ENCODE data around the gene P3H3.

The P3H3 gene, protein sequence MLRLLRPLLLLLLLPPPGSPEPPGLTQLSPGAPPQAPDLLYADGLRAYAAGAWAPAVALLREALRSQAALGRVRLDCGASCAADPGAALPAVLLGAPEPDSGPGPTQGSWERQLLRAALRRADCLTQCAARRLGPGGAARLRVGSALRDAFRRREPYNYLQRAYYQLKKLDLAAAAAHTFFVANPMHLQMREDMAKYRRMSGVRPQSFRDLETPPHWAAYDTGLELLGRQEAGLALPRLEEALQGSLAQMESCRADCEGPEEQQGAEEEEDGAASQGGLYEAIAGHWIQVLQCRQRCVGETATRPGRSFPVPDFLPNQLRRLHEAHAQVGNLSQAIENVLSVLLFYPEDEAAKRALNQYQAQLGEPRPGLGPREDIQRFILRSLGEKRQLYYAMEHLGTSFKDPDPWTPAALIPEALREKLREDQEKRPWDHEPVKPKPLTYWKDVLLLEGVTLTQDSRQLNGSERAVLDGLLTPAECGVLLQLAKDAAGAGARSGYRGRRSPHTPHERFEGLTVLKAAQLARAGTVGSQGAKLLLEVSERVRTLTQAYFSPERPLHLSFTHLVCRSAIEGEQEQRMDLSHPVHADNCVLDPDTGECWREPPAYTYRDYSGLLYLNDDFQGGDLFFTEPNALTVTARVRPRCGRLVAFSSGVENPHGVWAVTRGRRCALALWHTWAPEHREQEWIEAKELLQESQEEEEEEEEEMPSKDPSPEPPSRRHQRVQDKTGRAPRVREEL

GRCh38 chr12:6827982-6828780 is at the start of gene P3H3:
TSS of gene P3H3 (plus strand) at chr12:6828407. CDS start at chr12:6828441, 34 bp downstream.
- peak; percentile 9 to 87 (median 79) for DNase-seq

DNA sequence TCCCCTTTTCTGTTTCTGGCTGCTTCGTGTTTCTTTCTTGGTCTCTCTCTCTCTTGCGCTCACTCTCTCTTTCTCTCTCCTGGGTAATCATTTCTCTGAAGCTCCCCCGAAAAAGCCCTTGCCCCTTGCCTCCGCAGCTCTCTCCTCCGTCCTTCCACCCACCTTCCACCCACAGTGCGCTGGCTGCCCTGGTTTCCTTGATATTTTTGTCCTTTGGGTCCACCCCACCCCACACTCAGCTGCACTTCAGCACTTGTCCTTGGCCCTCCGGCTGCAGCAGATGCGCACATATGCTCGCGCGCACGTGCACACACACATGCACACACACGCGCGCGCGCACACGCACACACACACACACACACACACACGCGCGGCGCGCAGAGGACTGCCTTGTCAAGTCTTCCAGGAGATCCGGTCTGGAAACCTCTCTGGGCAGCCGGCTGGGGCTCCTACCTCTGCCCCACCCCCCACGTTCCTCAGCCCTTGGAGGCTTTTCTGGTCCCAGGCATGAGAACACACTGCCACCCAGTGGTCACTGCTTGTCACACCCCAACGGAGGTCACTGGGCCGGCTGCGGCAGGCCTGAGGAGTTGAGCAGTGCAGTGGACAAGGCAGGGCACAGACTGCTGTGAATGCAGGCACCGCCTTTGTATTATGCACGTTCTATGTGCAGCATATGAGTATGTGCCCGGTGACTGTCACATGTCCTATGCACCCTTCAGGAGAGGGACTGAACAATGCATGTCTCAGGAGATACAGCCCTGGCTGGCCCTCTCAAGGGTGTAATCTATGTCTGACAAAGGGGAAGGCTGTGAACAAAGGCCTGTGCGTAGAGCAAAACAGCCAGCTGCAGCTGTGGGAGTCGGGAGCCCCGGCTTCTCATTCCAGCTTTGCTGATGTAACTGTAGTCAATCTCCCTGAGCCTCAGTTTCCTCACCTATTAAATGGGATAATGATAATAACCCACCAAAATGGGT is 49.3 kb upstream of the P3H3 start:
- DNase-seq = peak; percentile 93 to 98 (median 95)

DNA sequence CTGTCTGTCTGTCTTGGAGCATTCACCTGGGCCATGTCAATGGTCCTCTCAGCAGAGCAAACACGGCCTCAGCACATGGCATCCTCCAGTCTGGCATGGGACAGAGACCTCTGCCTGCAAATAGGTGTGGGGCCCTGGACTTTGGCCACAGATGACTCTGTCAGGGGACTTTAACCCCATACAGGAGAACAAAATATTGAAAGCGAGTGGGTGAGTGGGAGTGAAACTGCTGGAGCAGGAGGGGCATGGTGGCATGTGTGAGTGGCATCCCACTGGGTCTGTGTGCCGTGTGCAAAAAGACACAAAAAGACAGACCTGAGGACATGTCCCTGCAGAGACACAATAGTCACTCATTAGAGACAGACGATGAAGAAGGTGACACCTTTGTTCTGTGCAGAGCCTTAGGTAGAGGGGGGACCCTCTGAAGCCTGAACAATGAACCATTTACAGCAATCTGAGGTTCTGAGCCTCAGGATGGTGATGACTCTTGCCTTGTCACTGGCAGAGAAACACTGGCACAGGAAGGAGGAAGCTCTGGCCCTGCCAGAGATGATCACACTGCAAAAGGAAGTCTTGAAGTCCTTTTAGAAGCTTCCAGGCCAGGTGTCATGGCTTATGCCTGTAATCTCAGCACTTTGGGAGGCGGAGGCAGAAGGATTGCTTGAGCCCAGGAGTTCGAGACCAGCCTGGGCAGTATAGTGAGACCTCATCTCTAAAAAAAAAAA is 48.3 kb upstream of the P3H3 start:
- DNase-seq = no peak

GRCh38 chr12:6780573-6780972 is 47.6 kb upstream of the P3H3 start:
- no peak for DNase-seq

DNA sequence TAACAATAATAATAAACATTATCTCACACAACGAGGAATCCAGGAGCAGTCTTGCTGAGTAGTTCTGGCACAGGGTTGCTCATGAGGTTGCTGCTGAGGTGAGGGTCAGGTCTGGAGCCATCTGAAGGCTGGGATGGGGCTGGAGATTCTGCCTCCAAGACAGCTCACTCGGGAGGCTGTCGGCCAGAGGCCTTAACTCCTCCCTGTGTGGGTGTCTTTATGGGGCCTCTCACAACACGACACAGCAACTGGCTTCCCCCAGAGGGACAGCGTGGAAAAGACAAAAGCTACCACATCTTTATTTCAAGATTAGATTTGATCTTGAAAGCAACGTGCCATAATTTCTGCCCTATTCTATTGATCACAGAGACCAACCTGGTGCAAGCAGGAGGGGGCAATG is 46.1 kb upstream of the P3H3 start:
- DNase-seq = no peak

DNA sequence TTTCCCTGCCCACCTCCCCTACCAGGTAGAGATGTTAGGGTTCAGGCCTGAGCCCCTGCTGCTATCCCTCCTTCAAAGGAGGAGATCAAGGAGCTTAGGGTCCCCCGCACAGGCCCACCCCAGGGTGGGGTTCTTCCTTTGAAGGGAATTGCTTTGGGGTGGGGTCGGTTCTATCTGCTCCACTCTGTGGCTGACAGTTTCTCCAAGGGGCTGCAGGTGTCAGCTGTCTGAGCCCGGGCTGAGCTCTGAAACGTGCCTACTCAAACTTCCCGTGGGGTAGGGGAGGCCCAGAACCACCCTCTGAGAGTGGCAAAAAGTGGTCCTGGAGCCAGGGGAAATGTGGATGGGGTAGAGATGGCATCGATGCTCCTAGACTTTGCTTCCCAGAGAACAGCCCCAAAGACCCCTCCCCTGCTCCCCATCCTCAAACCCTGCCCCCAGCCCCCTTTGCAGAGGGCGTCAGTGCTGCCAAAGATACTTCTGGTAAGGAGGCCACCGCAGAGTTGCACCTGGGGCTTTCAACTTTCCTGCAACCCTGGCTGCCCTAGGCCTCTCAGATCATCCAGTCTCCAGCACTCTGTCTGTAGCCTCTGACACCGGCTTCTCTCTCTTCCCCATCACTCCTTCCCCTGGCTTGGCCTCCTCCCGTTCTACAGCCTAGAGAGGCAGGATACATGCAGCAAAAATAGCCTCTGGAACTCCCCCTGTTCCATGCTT is 45.2 kb upstream of the P3H3 start:
- DNase-seq = no peak

DNA sequence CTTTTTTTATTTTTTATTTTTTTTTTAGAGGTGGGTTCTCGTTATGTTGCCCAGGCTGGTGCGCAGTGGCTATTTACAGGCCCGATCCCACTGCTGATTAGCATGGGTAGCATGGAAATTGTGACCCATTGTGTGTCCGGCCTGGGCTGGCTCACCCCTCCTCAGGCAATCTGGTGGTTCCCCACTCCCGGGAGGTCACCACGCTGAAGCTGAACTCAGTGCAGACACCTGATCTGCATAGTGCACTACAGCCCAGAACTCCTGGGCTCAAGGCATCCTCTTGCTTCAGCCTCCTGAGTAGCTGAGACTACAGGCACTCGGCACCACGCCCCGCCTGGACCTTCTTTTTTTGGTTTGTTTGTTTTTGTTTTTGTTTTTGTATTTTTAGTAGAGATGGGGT is 44.4 kb upstream of the P3H3 start:
- DNase-seq = no peak

DNA sequence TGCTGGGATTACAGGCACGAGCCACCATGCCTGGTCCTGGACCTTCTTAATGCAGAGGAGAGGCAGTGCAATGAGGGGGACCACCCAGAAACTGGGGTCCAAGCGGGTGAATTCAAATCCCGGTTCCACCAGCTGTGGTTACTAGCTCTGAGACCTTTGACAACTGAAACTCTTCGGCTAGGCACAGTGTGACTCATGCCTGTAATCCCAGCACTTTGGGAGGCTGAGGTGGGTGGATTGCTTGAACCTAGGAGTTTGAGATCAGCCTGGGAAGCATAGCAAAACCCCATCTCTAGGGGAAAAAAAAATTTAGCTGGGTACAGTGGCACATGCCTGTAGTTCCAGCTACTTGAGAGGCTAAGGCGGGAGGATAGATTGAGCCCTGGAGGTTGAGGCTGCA is 43.9 kb upstream of the P3H3 start:
- no peak for DNase-seq

DNA sequence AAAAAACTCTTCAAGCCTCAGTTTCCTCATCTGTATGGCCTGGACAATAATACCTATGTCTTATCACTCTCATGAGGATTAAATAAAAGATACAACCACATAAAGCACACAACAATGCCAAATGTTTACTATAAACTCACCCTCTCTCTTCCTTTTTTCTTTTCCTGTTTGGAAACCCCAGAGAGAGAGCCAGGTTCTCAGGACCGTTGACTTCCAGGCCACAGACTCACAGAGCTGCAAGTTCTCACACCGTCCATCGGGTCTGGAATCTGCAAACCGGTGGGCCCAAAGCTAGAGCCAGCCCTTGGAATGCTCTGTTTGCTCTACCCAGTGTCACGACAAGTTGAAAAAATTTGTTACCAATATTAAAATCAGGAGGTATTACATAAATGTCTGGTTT is 43.4 kb upstream of the P3H3 start:
- no peak for DNase-seq

GRCh38 chr12:6786416-6787094 is 41.7 kb upstream of the P3H3 start:
- no peak for DNase-seq

DNA sequence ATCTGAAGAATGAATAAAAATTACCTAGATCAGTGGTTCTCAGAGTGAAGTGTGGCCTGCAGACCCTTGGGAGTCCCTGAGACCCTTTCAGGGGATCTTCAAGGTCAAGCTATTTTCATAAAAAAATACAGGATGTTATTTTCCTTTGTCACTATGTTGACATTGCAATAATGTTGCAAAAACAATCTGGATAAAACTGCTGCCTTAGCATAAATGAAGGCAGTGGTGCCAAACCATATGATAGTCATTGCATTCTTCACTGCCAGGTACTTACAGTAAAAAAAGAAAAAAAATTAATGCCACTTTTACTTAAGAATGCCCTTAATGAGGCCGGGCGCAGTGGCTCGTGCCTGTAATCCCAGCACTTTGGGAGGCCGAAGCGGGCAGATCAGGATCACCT is 40.9 kb upstream of the P3H3 start:
- DNase-seq = no peak

DNA sequence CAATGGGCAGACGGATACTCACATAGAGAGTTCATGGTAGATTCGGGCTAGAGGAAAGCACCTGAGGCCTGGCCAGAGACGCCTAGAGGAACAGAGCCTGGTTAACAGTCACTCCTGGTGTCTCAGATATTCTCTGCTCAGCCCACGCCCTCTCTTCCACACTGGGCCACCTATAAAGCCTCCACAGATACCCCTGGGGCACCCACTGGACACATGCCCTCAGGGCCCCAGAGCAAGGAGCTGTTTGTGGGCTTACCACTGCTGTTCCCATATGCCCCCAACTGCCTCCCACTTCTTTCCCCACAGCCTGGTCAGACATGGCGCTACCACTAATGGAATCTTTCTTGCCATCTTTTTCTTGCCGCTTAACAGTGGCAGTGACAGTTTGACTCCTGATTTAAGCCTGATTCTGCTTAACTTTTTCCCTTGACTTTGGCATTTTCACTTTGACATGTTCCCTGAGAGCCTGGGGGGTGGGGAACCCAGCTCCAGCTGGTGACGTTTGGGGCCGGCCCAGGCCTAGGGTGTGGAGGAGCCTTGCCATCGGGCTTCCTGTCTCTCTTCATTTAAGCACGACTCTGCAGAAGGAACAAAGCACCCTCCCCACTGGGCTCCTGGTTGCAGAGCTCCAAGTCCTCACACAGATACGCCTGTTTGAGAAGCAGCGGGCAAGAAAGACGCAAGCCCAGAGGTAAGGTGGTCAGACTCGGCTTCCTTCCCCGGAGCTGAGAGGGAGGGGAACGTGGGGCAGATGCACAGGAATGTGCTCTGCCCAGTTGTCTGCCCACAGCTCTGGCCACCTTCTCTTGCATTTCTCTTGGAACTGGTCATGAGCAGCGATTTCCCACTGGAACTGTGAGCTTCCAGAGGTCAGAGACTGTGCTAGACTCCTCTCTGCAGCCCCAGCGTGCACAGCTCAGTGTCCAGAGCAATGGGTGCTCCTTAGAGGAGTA is 39.0 kb upstream of the P3H3 start, which contains the start of gene CD4:
Gene CD4, plus strand, starts transcription at position 557 of the 953 bp plus-strand sequence. CDS start 10,611 bp downstream, outside the sequence.
- no peak for DNase-seq

DNA sequence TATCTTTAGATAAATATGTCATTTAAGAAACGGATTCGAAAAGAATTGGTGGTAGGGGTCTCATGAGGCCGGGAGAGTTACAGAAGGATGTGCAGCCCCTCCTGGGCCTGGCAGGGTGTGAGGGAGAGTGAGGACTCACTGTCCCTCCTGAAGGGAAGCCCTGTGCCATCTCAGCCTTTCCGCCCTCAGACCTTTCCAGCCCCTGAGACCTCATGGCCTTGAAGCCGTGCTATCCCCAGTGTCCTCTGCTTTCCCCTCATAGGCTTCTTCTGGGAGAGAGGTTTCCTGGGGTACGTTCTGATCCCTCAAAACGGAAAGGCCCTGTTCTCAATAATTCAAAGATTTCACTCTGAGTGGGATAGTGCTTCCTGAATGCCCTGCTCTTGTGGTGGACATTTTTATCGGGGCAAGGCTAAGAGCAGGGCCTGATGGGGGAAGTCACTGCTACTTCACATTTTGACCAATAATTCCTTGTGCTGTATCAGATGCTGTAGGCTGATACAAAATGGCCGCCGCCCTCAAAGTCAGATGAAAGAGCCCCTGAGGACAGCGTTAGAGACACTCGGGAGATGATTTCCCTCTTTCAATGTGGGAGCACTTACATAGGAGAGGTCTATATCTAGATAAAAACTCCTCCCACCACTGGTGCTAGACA is 37.6 kb upstream of the P3H3 start:
- no peak for DNase-seq

DNA sequence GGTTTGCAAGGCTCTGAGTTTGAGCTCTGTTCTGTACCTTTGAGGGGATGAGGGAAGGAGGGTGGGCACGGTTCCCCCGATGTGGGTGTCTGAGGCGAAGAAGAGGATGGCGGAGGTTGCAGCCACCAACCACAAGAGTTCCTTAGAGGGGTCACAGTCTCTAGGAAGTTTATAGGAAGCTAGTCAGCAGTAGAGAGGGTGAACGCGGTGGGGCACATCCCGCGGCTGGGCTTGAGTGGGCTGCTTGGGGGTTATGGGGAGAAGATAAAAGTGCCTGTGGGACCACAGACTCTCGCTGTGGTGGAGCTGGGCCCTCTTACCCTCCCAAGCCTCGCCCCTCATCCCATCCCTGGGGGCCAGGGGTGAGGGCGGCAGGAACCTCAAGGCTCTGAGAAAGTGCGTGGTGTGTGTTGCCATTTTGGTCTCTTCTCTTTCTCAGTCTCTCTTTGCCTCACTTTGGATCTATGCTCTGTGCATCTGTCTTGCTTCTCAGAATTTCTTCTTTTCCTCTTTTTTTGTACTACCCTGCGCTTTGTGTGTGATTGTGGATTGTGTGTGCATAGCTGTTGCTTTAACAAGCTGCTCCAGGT is 36.2 kb upstream of the P3H3 start:
- DNase-seq = no peak

DNA sequence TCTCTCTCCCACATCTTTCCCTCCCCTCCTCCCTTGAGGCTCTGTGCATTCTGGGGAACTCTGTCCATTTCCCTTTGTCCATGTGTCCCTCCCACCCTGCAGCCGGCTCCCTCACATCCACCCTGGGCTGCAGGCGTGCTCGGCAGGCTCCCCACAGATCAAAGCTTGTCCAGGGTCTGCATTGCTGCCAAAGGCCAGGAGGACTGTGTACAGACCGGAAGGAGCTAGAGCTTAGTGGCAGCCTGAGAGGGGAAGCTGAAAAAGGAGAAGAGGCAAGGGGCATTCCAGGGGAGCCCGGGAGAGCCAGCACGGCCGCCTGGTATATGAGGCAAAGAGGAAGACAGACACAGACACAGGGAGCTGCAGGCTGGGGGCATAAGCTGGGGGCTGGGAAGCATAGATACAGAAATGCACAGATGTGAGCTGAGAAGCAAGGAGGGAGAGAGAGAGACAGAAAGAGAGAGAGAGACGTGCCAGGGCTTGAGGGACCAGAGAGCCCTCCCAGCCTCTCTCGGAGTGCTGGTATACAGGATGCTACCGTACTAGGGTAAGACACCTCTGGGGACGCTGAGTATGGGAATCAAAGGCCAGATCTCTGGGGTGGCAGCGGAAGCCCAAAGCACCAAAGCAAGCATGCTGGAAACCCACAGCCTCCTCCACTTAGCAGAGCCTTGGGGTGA is 35.5 kb upstream of the P3H3 start:
- DNase-seq = no peak

DNA sequence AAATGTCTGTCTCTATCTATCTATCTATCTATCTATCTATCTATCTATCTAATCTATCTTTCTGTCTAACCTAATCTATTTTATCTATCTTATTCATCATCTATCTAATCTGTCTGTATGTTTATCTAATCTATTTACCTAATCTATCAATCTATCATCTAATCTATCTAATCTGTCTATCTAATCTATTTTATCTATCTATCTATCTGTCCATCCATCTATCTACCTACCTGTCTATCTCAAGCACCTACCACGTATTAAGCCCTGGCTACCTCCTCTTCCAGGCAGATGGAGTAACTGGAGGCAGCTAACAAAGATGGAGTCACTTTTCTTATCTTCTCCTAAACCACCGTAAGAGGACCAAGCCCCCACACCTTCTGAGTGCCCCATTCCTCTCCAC is 33.1 kb upstream of the P3H3 start:
- no peak for DNase-seq

DNA sequence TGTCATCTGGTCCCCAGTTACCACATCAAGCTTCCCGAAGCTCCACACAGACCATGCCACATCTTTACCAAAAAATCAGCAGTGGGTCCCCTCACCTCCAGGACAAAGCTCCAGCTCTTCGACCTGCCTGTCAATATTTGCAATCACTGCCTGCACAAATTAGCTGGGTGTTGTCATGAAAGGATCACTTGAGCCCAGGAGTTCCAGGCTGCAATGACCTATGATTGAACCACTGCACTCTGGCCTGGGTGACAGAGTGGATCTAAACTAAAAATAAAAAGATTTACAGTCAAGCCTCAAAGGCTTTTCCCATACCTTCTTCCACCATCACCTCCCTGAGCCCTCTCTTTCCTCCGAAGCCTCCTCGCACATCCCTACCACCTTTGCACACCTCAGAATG is 31.6 kb upstream of the P3H3 start:
- no peak for DNase-seq

Data from NCI-H1417 (cell line).